ENCODE measurements around the gene KNTC1. TPM values are rescaled to one million over a fixed set of nuclear protein-coding genes. Genes with fewer than 3 reads are reported as not detected.

The KNTC1 gene
- total and polyA plus RNA-seq, 11 donors = 2.1 to 10.4 (median 2.8) TPM

GRCh38 chr12:122669397-122670070 lies 142.5 kb downstream of the KNTC1 start:
- WGBS, 4 donors = 68 to 78% (median 71%) methylated on average over 5 of the region's 5 CpGs
- no peak for DNase-seq
- Histone ChIP-seq H3K27ac (no peak overlapping the region), H3K36me3 (no peaks in the 10 kb centered on the region), H3K27me3 (peaks cover 0 to 9% (median 0%) of the 10 kb centered on the region in 9 donors), H3K9me3 (no peaks in the 10 kb centered on the region), H3K4me1 (no peaks in the 10 kb centered on the region), H3K4me3 (no peak overlapping the region)
- no peak for TF ChIP-seq POLR2A (IDR thresholded peaks at IDR 0.05)
- TF ChIP-seq CTCF (IDR thresholded peaks at IDR 0.05) = no peak
- intact Hi-C loops (cut with DNase I) = no loop called here
- ATAC-seq = no peak

DNA sequence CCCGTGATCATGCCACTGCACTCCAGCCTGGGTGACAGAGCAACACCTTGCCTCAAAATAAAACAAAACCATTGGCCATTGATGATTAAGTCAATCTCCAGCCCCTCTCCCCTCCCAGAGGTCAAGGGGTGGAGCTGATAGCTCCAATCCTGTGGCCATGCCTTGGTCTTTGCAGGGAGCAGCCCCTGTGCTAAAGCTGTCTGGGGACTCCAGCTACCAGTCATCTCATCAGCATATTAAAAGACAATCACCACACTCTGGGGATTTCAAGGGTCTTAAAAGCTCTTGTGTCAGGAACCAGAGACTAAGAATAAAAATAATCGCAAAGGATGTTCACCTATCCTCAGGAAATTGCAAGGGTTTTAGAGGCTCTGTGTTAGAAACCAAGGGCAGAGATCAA lies 145.5 kb downstream of the KNTC1 start:
- Histone ChIP-seq H3K36me3 (no peaks in the 10 kb centered on the region), H3K27me3 (peaks cover 0 to 9% (median 0%) of the 10 kb centered on the region in 9 donors), H3K4me1 (no peaks in the 10 kb centered on the region), H3K27ac (no peak overlapping the region), H3K4me3 (no peak overlapping the region), H3K9me3 (no peaks in the 10 kb centered on the region)
- DNase-seq = no peak
- ATAC-seq = no peak
- TF ChIP-seq POLR2A (IDR thresholded peaks at IDR 0.05) = no peak
- intact Hi-C loops (cut with DNase I) = no loop called here
- WGBS, 4 donors = 52 to 74% (median 70%) methylated on average over 2 of the region's 2 CpGs

Other genes starting within 250 kb of the KNTC1 start
- 100 to 1,000 TPM in 6 of 9 donors, 10 to 100 TPM in 3; 71.1 to 173 (median 107) TPM for gene CLIP1, start 104.6 kb upstream of the KNTC1 start, total RNA-seq
- gene CLIP1, start 104.6 kb upstream of the KNTC1 start, polyA plus RNA-seq = 10 to 100 TPM; 31.9 to 76.8 TPM
- gene ZCCHC8, start 26.3 kb upstream of the KNTC1 start, total RNA-seq = 10 to 100 TPM in 2 of 9 donors, 1 to 10 TPM in 7; 6.4 to 14.3 (median 8.0) TPM
- gene ZCCHC8, start 26.3 kb upstream of the KNTC1 start, polyA plus RNA-seq = 10 to 100 TPM in 1 of 2 donors, 1 to 10 TPM in 1; 7.1 to 11.0 TPM
- gene RSRC2, start 313 bp upstream of the KNTC1 start, total RNA-seq = 10 to 100 TPM; 31.1 to 46.5 (median 35.4) TPM
- gene RSRC2, start 313 bp upstream of the KNTC1 start, polyA plus RNA-seq = 10 to 100 TPM; 34.1 to 34.8 TPM
- gene HCAR2, start 176.1 kb downstream of the KNTC1 start, total RNA-seq = 1 to 10 TPM in 1 of 9 donors, under 1 TPM in 2, not detected in 6; 0.69 to 4.3 (median 0.75) TPM
- gene HCAR2, start 176.1 kb downstream of the KNTC1 start, polyA plus RNA-seq = under 1 TPM; 0.11 to 0.42 TPM
- gene HCAR3, start 189.6 kb downstream of the KNTC1 start, total RNA-seq = 1 to 10 TPM in 1 of 9 donors, under 1 TPM in 4, not detected in 4; 0.10 to 1.1 (median 0.36) TPM
- under 1 TPM in 1 of 2 donors, not detected in 1; 0.11 TPM for gene HCAR3, start 189.6 kb downstream of the KNTC1 start, polyA plus RNA-seq
- gene HCAR1, start 203.6 kb downstream of the KNTC1 start, total RNA-seq = 1 to 10 TPM in 1 of 9 donors, under 1 TPM in 3, not detected in 5; 0.08 to 1.4 (median 0.31) TPM
- under 1 TPM in 1 of 2 donors, not detected in 1; 0.10 TPM for gene HCAR1, start 203.6 kb downstream of the KNTC1 start, polyA plus RNA-seq
- 10 to 100 TPM; 13.3 to 32.7 (median 26.3) TPM for gene DENR, start 225.6 kb downstream of the KNTC1 start, total RNA-seq
- gene DENR, start 225.6 kb downstream of the KNTC1 start, polyA plus RNA-seq = 10 to 100 TPM; 14.4 to 31.9 TPM
- gene CCDC62, start 247.3 kb downstream of the KNTC1 start, total RNA-seq = 1 to 10 TPM in 1 of 9 donors, under 1 TPM in 8; 0.40 to 1.1 (median 0.76) TPM
- under 1 TPM; 0.11 to 0.12 TPM for gene CCDC62, start 247.3 kb downstream of the KNTC1 start, polyA plus RNA-seq

Data from heart left ventricle (tissue), 16 donors.